Muscle of leg (tissue), 11 donors: ENCODE data around the gene ARHGAP6. TPM values are rescaled to one million over a fixed set of nuclear protein-coding genes. Genes with fewer than 3 reads are reported as not detected.

Experiments
- DNase-seq: peaks from one replicate; pipeline ENCODE4 v3.0.0; 2013
- H3K27ac ChIP-seq: one replicate; pipeline ENCODE4 v1.5.1; 2013; ENCODE audit warnings: mild to moderate bottlenecking, low read length, control low read depth
- H3K27me3 ChIP-seq: one replicate; pipeline ENCODE4 v1.6.1; 2013; ENCODE audit warnings: low read length; ENCODE audit not compliant: control insufficient read depth, insufficient read depth
- H3K36me3 ChIP-seq: one replicate; pipeline ENCODE4 v1.6.1; 2013; ENCODE audit warnings: low read length; ENCODE audit not compliant: control insufficient read depth, insufficient read depth
- H3K4me1 ChIP-seq: one replicate; pipeline ENCODE4 v1.6.1; 2013; ENCODE audit warnings: low read length; ENCODE audit not compliant: control insufficient read depth, insufficient read depth
- H3K4me3 ChIP-seq: one replicate; pipeline ENCODE4 v1.5.1; 2013; ENCODE audit warnings: low read length, control low read depth
- H3K9me3 ChIP-seq: replicated peaks from 2 replicates; pipeline ENCODE4 v1.6.1; 2013; ENCODE audit warnings: low read depth, low read length; ENCODE audit not compliant: control insufficient read depth
- WGBS: methylation state at CpG from one replicate; pipeline ENCODE4 v1.1.5; 2013; ENCODE audit warnings: missing lambda C conversion rate; ENCODE audit not compliant: insufficient coverage; 5-methylcytosine and 5-hydroxymethylcytosine counted together
- polyA plus RNA-seq, 8 donors: library from polyadenylated mRNA; unstranded; fragments of 120-200 nt; gene quantifications; one replicate each; pipeline versions ENCODE4 v1.2.1 to v1.2.3, GENCODE V29; 2013; ENCODE audit warnings: inconsistent platforms in 1 of 8, low replicate concordance in 1 of 8; ENCODE audit not compliant: insufficient read length in 8 of 8, insufficient read depth in 1 of 8
- total RNA-seq: library from RNA; stranded (reverse); fragments of 120-200 nt; gene quantifications from one replicate; pipeline ENCODE4 v1.2.4, GENCODE V29; 2013

Gene ARHGAP6
- total and polyA plus RNA-seq, 9 donors = 7.4 to 10.9 (median 9.3) TPM

GRCh38 chrX:11406109-11406765 is 259.5 kb downstream of the ARHGAP6 start:
- H3K27ac ChIP-seq = no peak overlapping the region
- WGBS = no CpG with 5 or more reads among the region's 9 CpGs
- no peak for DNase-seq
- no peaks in the 10 kb centered on the region for H3K4me1 ChIP-seq
- peaks cover 12% of the 10 kb centered on the region for H3K27me3 ChIP-seq
- H3K9me3 ChIP-seq = no peaks in the 10 kb centered on the region
- H3K4me3 ChIP-seq = no peak overlapping the region
- H3K36me3 ChIP-seq = no peaks in the 10 kb centered on the region

DNA sequence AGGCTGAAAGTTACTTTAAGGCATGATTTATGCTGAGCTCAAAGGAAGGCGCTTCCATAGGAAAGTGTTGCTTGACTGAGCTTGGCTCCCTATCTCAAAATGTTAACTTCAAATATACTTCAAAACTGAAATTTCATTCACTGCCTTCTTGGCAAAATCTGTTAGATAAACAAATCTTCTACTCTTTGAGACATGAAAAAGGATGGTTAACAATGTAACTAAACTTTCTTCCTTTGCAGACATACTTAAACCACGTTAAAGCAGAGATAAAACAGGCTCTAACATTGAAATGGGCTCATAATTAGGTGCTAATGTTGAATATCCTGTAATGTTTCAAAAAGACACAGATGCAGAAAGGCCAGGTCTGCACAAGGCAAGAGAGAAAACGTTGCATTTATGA is 262.1 kb downstream of the ARHGAP6 start:
- DNase-seq = no peak
- no peak overlapping the region for H3K27ac ChIP-seq
- WGBS = no CpG with 5 or more reads among the region's 3 CpGs
- H3K36me3 ChIP-seq = no peaks in the 10 kb centered on the region
- no peak overlapping the region for H3K4me3 ChIP-seq
- H3K4me1 ChIP-seq = no peaks in the 10 kb centered on the region
- H3K27me3 ChIP-seq = peaks cover 9% of the 10 kb centered on the region
- H3K9me3 ChIP-seq = no peaks in the 10 kb centered on the region

- no peaks in the 10 kb centered on the region for H3K36me3 ChIP-seq
- no peaks in the 10 kb centered on the region for H3K4me1 ChIP-seq
- DNase-seq = peak; percentile 36
- peaks cover 12% of the 10 kb centered on the region for H3K27me3 ChIP-seq
- H3K4me3 ChIP-seq = no peak overlapping the region
- no peaks in the 10 kb centered on the region for H3K9me3 ChIP-seq
- WGBS = no CpG with 5 or more reads among the region's 2 CpGs
- H3K27ac ChIP-seq = no peak overlapping the region
These were observed 263.8 kb downstream of the ARHGAP6 start for GRCh38 chrX:11401966-11402365.

DNA sequence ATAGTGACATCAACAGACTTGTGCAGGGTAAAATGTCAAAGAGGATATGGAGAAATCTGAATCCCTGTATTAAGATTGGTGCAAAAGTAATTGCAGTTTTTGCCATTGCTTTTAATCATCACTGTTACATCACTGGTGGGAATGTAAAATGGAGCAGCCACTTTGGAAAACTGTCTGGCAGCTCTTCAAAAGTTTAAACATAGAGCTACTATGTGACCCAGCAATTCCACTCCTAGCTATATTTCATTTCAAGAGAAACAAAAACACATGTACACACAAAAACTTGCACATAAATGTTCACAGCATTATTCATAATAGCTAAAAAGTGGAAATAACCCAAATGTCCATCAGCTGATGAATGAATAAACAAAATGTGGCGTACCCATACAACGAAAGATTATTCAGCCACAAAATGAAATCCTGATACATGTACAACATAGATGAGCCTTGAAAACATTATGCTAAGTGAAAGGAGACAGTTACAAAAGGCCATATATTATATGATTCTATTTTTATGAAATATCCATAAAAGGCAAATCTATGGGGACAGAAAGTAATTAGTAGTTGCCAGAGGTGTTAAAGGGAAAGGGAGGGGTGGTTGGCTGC is 266.1 kb downstream of the ARHGAP6 start:
- no peak overlapping the region for H3K27ac ChIP-seq
- H3K27me3 ChIP-seq = peaks cover 7% of the 10 kb centered on the region
- no peak overlapping the region for H3K4me3 ChIP-seq
- H3K36me3 ChIP-seq = no peaks in the 10 kb centered on the region
- no peaks in the 10 kb centered on the region for H3K4me1 ChIP-seq
- no peaks in the 10 kb centered on the region for H3K9me3 ChIP-seq
- DNase-seq = peak; percentile 27
- WGBS = no CpG with 5 or more reads among the region's 2 CpGs

GRCh38 chrX:11398785-11399184 is 266.9 kb downstream of the ARHGAP6 start:
- no peaks in the 10 kb centered on the region for H3K4me1 ChIP-seq
- no peaks in the 10 kb centered on the region for H3K9me3 ChIP-seq
- WGBS = no CpG with 5 or more reads among the region's 1 CpG
- H3K27me3 ChIP-seq = peaks cover 3% of the 10 kb centered on the region
- DNase-seq = peak; percentile 29
- H3K27ac ChIP-seq = no peak overlapping the region
- no peaks in the 10 kb centered on the region for H3K36me3 ChIP-seq
- H3K4me3 ChIP-seq = no peak overlapping the region

- Histone ChIP-seq H3K27me3 (peaks cover 3% of the 10 kb centered on the region), H3K4me3 (no peak overlapping the region), H3K27ac (no peak overlapping the region), H3K36me3 (no peaks in the 10 kb centered on the region), H3K9me3 (no peaks in the 10 kb centered on the region), H3K4me1 (no peaks in the 10 kb centered on the region)
- WGBS = no CpG with 5 or more reads among the region's 3 CpGs
- no peak for DNase-seq
These were observed 267.6 kb downstream of the ARHGAP6 start for GRCh38 chrX:11398139-11398538.

DNA sequence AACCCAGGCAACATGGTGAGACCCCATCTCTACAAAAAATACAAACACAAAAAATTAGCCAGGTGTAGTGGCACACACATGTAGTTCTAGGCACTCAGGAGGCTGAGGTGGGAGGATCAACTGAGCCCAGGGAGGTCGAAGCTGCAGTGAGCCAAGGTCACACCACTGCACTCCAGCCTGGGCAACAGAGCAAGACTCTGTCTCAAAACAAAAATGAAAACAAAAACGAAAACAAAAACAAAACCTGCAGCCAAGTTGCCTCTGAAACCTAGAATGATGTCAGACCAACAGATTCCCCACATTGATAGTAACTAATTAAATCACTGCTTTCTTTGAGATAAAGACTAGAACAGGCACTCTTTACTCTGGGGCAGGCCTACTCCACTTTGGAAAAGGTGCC is 268.0 kb downstream of the ARHGAP6 start:
- H3K36me3 ChIP-seq = no peaks in the 10 kb centered on the region
- no peak for DNase-seq
- H3K4me1 ChIP-seq = no peaks in the 10 kb centered on the region
- peaks cover 3% of the 10 kb centered on the region for H3K27me3 ChIP-seq
- H3K4me3 ChIP-seq = no peak overlapping the region
- no CpG with 5 or more reads among the region's 2 CpGs for WGBS
- no peak overlapping the region for H3K27ac ChIP-seq
- H3K9me3 ChIP-seq = no peaks in the 10 kb centered on the region

DNA sequence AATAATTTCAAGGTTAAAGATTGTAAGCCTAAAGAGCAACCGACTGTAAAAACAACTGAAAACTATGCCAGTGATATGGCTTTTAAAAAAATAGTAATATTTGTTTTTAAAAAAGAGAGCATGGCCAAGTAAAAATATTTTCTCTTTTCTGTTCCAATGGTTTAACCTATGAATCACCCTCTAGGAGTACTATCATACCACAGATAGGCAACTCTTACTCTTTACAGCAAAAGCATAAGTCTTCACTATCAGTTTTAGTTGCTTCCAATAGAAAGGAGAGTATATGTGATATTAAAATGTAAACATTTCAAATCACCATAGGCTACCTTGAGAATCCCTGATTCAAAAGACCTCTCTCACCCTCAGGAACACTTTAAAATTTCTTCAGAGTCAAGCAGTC is 269.9 kb downstream of the ARHGAP6 start:
- WGBS = no CpG with 5 or more reads among the region's 1 CpG
- no peak for DNase-seq
- no peaks in the 10 kb centered on the region for H3K36me3 ChIP-seq
- H3K27me3 ChIP-seq = peaks cover 3% of the 10 kb centered on the region
- no peaks in the 10 kb centered on the region for H3K4me1 ChIP-seq
- H3K9me3 ChIP-seq = no peaks in the 10 kb centered on the region
- no peak overlapping the region for H3K4me3 ChIP-seq
- H3K27ac ChIP-seq = no peak overlapping the region

GRCh38 chrX:11393949-11394654 is 271.6 kb downstream of the ARHGAP6 start:
- H3K27ac ChIP-seq = no peak overlapping the region
- H3K36me3 ChIP-seq = no peaks in the 10 kb centered on the region

DNA sequence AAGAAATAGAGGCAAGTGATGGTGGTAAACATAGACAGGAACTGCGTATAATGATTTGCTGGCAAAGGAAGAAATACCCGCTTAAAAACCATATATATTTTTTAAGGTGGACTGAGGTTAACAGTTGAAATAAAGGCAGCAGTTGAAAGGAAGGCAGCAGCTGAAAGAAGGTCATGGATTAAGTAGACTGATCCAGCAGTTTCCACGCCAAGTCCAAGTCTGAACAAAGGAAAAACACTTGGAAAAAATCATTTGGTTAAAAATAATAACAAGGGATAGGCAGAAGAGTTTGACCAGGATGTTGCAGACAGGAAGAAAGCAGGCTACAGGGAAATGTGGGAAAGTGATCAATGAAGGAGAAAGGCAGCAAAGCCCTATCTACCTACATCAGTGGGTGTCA is 278.9 kb downstream of the ARHGAP6 start:
- peak; percentile 73 for DNase-seq
- Histone ChIP-seq H3K4me3 (no peak overlapping the region), H3K9me3 (no peaks in the 10 kb centered on the region), H3K4me1 (peaks cover 7% of the 10 kb centered on the region), H3K36me3 (no peaks in the 10 kb centered on the region), H3K27me3 (peaks cover 5% of the 10 kb centered on the region), H3K27ac (no peak overlapping the region)
- 0% methylated on average over 1 of the region's 3 CpGs for WGBS

More at GRCh38 chrX:11393949-11394654, 271.6 kb downstream of the ARHGAP6 start:
- Histone ChIP-seq H3K4me3 (no peak overlapping the region), H3K9me3 (no peaks in the 10 kb centered on the region), H3K4me1 (no peaks in the 10 kb centered on the region), H3K27me3 (peaks cover 3% of the 10 kb centered on the region)
- WGBS = no CpG with 5 or more reads among the region's 2 CpGs
- DNase-seq = no peak
